Nephron progenitor cell (in vitro differentiated cells): ENCODE data around the gene BBS5.

Source experiments
- DNase-seq: peaks from one replicate; pipeline ENCODE4 v3.0.0; 2021
- H3K27ac Mint-ChIP-seq: 2 replicates; pipeline ENCODE4 v1.8.0; 2021; ENCODE audit warnings: mild to moderate bottlenecking, moderate library complexity, mixed read lengths
- H3K27me3 Mint-ChIP-seq: 2 replicates; pipeline ENCODE4 v1.8.0; 2021; ENCODE audit warnings: mild to moderate bottlenecking, low read depth, mixed read lengths; ENCODE audit not compliant: poor library complexity
- H3K36me3 Mint-ChIP-seq: 2 replicates; pipeline ENCODE4 v1.8.0; 2021; ENCODE audit warnings: low read depth, mixed read lengths
- H3K4me1 Mint-ChIP-seq: 2 replicates; pipeline ENCODE4 v1.8.0; 2021; ENCODE audit warnings: mixed read lengths
- H3K4me3 Mint-ChIP-seq: 2 replicates; pipeline ENCODE4 v1.8.0; 2021; ENCODE audit warnings: mild to moderate bottlenecking, moderate library complexity, mixed read lengths
- H3K9me3 Mint-ChIP-seq: 2 replicates; pipeline ENCODE4 v1.8.0; 2021; ENCODE audit warnings: mild to moderate bottlenecking, moderate library complexity, mixed read lengths
- CTCF ChIP-seq: fragments of 200-600 bp; sonication (generic); IDR thresholded peaks from 2 replicates; pipeline ENCODE4 v1.5.0; 2021; ENCODE audit warnings: antibody characterized with exemption

BBS5 gene

GRCh38 chr2:169464466-169464865 is 14.8 kb upstream of the BBS5 start:
- H3K9me3 Mint-ChIP-seq = no peaks in the 10 kb centered on the region
- H3K36me3 Mint-ChIP-seq = no peaks in the 10 kb centered on the region
- peaks cover 6% of the 10 kb centered on the region for H3K27me3 Mint-ChIP-seq
- DNase-seq = no peak
- H3K4me1 Mint-ChIP-seq = no peaks in the 10 kb centered on the region
- TF ChIP-seq CTCF = no peak
- H3K27ac Mint-ChIP-seq = no peak overlapping the region
- no peak overlapping the region for H3K4me3 Mint-ChIP-seq

GRCh38 chr2:169464882-169465281 is 14.4 kb upstream of the BBS5 start:
- TF ChIP-seq CTCF = no peak
- no peak overlapping the region for H3K27ac Mint-ChIP-seq
- H3K4me3 Mint-ChIP-seq = no peak overlapping the region
- DNase-seq = no peak
- no peaks in the 10 kb centered on the region for H3K4me1 Mint-ChIP-seq
- H3K9me3 Mint-ChIP-seq = no peaks in the 10 kb centered on the region
- peaks cover 4% of the 10 kb centered on the region for H3K27me3 Mint-ChIP-seq
- no peaks in the 10 kb centered on the region for H3K36me3 Mint-ChIP-seq

- no peak overlapping the region for H3K4me3 Mint-ChIP-seq
- no peaks in the 10 kb centered on the region for H3K36me3 Mint-ChIP-seq
- peaks cover 3% of the 10 kb centered on the region for H3K27me3 Mint-ChIP-seq
- no peak overlapping the region for H3K27ac Mint-ChIP-seq
- H3K9me3 Mint-ChIP-seq = no peaks in the 10 kb centered on the region
- no peak for TF ChIP-seq CTCF
- no peak for DNase-seq
- no peaks in the 10 kb centered on the region for H3K4me1 Mint-ChIP-seq
Measured at GRCh38 chr2:169468841-169469240, 10.5 kb upstream of the BBS5 start.

GRCh38 chr2:169469952-169470572 is 9.2 kb upstream of the BBS5 start:
- Mint-ChIP-seq H3K4me3 (no peak overlapping the region), H3K27me3 (peaks cover 7% of the 10 kb centered on the region), H3K27ac (no peak overlapping the region), H3K36me3 (no peaks in the 10 kb centered on the region), H3K4me1 (no peaks in the 10 kb centered on the region), H3K9me3 (no peaks in the 10 kb centered on the region)
- TF ChIP-seq CTCF = no peak
- DNase-seq = no peak

GRCh38 chr2:169472249-169472648 is 7.0 kb upstream of the BBS5 start:
- no peak overlapping the region for H3K4me3 Mint-ChIP-seq
- H3K27ac Mint-ChIP-seq = no peak overlapping the region
- H3K9me3 Mint-ChIP-seq = no peaks in the 10 kb centered on the region

More at GRCh38 chr2:169472249-169472648, 7.0 kb upstream of the BBS5 start:
- TF ChIP-seq CTCF = no peak
- no peak for DNase-seq
- Mint-ChIP-seq H3K36me3 (no peaks in the 10 kb centered on the region), H3K27me3 (peaks cover 10% of the 10 kb centered on the region), H3K4me1 (no peaks in the 10 kb centered on the region)
